Activated gamma-delta T cell treated with anti-CD3 and anti-CD28 coated beads, Interleukin-2, amount 50 U/mL, for 16 hours (primary cell): Measurements from ENCODE around the gene WWTR1.

Experiments
- DNase-seq: peaks from one replicate; pipeline ENCODE4 v3.0.0-alpha.2; 2020; ENCODE audit warnings: low read depth

WWTR1 gene

GRCh38 chr3:149532489-149533180 lies 125.2 kb downstream of the WWTR1 start:
- no peak for DNase-seq

GRCh38 chr3:149529099-149529498 lies 128.7 kb downstream of the WWTR1 start:
- no peak for DNase-seq

GRCh38 chr3:149528340-149528650 lies 129.5 kb downstream of the WWTR1 start:
- DNase-seq = no peak

- no peak for DNase-seq
These were observed 130.1 kb downstream of the WWTR1 start for GRCh38 chr3:149527531-149528339.

- no peak for DNase-seq
These were observed 134.1 kb downstream of the WWTR1 start for GRCh38 chr3:149523512-149524299.

DNA sequence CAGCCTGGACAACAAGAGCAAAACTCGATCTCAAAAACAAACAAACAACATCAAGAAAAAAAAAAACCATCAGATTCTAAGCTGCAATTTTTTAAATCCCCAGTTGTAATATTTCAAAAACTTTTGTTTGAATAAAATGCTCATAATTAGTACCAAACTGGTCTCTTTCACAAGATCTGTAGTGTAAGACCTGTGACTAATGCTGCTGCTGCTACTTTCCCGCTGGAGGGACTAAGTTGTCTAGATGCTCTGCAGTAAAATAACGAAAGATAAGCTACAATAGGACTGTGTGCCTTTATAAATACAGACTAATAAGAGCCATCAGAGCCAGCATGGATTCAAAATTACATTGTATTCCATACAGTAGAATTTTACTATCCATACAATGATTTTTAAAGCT lies 137.9 kb downstream of the WWTR1 start:
- DNase-seq = no peak

DNA sequence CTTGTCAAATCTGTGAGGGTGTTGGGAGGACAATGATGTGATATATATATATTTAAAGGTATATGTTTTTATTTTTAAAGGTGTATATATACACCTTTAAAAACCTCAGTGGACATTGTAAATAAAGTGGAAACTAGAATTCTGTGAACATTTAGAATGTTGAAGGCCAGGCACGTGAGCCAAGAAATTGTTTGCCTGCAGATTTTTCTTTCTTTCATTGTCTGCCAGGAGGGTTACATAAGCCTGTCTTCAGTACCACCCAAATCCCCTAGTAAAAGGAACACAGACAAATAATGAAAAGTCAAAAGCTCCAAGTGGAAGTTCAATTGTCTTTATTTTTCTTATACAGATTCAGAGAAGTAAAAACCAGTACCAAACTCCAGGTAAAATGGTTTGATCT lies 140.9 kb downstream of the WWTR1 start:
- no peak for DNase-seq

GRCh38 chr3:149515249-149515648 lies 142.6 kb downstream of the WWTR1 start:
- no peak for DNase-seq

GRCh38 chr3:149514471-149514870 lies 143.4 kb downstream of the WWTR1 start:
- no peak for DNase-seq

DNA sequence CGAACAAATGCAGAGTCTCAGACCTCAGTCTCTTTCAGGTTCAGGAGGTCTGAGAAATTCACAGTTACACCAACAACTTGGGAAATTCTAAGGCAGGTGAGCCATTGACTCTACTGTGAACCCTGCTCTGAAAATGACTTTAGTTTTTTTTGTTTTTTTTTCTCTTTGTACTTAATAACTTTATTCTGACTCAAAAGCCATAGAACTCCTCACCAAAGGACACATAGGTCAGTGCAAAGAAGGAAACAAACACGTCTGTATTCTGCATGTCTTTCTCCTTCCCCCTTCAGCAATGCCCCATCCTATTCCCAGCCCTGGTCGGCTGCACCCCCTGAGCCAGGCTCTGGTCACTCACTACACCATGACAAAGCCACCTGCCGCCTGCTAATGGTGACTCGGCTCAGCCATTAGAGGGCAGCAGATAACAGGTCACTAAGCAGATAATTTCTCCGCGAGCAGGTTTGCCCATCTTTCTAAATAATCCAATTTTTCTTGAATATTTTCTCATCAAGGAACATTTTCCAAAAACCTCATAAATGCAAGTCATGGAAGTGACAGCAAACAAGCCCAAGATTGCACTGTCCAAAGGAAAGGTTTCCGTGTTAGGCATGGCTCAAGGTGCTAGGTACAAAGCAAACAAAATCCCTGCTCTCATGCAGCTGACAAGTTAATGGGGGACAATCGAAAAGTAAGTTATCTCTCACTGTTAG lies 145.6 kb downstream of the WWTR1 start:
- no peak for DNase-seq

DNA sequence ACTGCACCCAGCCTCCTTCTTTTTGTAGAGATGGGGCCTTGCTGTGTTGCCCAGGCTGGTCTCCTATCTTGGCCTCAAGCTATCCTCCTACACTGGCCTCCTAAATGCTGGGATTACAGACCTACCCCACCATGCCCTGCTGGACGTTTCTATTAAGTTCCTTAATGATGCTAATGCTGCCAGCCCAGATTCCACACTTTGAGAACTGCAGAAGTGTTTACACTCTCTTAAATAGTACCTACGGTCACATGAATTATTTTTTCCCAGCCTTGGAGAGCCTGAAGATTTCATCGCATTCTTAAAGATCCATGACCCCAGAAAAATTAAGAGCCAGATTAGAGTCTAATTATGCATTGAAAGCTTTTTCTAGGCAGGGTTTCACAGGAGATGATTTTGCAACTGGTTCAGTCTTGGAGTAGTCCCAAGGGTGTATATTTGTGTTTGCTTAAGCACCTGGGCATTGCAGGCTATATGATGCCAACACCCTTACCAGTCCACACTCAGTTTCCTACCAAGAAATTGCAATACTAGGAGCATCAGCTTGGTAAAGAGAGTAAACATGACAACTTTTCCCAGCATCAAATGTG lies 146.7 kb downstream of the WWTR1 start:
- DNase-seq = no peak

DNA sequence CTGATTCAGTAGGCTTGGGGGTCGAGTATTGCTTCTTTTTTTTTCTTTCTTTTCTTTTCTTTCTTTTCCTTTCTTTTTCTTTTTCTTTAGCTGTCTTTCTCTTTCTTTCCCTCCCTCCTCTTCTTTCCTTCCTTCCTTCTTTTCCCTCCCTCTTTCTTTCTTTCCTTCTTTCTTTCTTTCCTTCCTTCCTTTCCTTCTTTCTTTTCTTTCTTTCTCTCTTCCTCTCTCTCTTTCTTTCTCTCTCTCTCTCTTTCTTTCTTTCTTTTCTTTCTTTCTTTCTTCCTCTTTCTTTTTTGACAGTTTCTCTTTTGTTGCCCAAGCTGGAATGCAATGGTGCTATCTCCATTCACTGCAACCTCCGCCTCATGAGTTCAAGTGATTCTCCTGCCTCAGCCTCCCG lies 147.3 kb downstream of the WWTR1 start:
- no peak for DNase-seq

GRCh38 chr3:149509526-149509925 lies 148.3 kb downstream of the WWTR1 start:
- DNase-seq = no peak

GRCh38 chr3:149507491-149508324 lies 150.1 kb downstream of the WWTR1 start:
- no peak for DNase-seq

DNA sequence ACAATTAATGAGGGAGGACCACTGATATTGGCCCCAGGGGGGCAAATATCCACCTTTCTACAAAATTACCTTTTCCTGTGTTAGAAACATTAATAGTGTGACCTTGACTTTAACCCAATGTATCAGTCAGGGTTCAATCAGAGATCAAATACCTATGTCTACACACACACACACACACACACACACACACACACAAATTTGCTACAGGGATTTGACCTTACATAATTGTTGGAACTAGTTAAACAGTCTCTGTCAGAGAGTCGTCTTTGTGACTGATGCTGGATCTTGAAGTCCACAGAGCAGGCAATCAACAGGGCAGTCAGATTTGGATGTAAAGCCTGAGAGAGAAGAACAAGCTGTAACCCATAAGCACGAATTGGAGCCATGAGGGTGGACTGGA lies 150.9 kb downstream of the WWTR1 start:
- no peak for DNase-seq

DNA sequence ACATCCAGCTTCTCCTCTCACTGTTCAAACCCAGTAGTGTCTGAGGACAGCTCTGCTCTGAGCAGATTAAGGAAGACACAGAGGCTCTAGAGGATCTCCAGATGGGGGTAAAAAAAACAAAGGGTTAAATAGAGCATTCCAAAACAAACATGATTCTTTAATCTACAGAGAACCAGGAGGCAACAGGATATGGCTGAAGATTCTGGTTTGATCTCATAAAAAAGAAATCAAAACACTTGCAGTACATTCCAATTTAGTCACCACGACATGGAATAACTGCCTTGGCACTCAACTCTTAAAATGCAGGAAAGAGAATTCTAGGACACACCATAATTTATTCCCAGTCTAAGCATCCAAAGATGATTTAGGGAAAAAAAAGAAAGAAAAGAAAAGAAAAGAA lies 151.3 kb downstream of the WWTR1 start:
- DNase-seq = no peak

- no peak for DNase-seq
These were observed 155.4 kb downstream of the WWTR1 start for GRCh38 chr3:149502438-149502837.

- DNase-seq = no peak
These were observed 156.3 kb downstream of the WWTR1 start for GRCh38 chr3:149501524-149501923.

GRCh38 chr3:149497966-149498670 lies 159.7 kb downstream of the WWTR1 start:
- no peak for DNase-seq

- no peak for DNase-seq
These were observed 160.9 kb downstream of the WWTR1 start for GRCh38 chr3:149496891-149497290.
